Erythroblast (primary cell): ENCODE measurements around the gene NEDD8.

Experiments used
- GATA1 ChIP-seq: IDR thresholded peaks from 2 replicates; pipeline ENCODE4 v1.6.1; 2011; ENCODE audit warnings: low read depth, mild to moderate bottlenecking, control low read depth, low read length, moderate library complexity
- POLR2A ChIP-seq: IDR thresholded peaks from 2 replicates; pipeline ENCODE4 v1.6.1; 2011; ENCODE audit warnings: mild to moderate bottlenecking, low read length

GRCh38 chr14:24238123-24238522 lies 6.0 kb upstream of the NEDD8 start:
- TF ChIP-seq POLR2A (no peak), GATA1 (no peak)
